ENCODE results near the gene FBXW8.

DNA sequence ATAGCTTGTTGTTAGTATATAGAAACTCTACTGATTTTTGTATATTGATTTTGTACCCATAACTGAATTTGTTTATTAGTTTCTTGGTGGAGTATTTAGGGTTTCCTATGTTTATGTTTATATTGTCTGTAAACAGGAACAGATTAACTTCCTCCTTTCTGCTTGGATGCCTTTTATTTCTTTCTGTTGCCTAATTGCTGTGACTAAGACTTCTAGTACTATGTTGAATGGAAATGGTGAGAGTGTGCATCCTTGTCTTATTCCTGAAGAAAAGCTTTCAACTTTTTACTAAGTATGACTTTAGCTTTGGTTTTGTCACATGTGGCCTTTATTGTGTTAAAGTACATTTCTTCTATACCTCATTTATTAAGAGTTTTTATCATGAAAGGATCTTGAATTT lies 20.9 kb downstream of the FBXW8 start:
- TF ChIP-seq POLR2A (IDR thresholded peaks at IDR 0.05; ENCODE audit: low read depth, low read length) (no peak), TAF1 (IDR thresholded peaks at IDR 0.05; ENCODE audit: low read depth, low read length) (no peak), SPI1 (IDR thresholded peaks at IDR 0.05; ENCODE audit: low read depth, low read length) (no peak)
